Mesenchymal stem cell (in vitro differentiated cells and primary cell): Measurements from ENCODE around the gene ACOT9.
A peak's percentile ranks its signal among the peaks of the same experiment; 100 is the strongest.

Experiments
- DNase-seq: peaks from one replicate; pipeline ENCODE4 v3.0.0-alpha.2; 2013
- H2AFZ ChIP-seq: one replicate; pipeline ENCODE4 v1.6.1; 2013; ENCODE audit warnings: low read depth, mild to moderate bottlenecking, control low read depth, inconsistent platforms, low read length, moderate library complexity
- H2AK5ac ChIP-seq: 2 replicates; pipeline ENCODE4 v1.6.1; 2013; ENCODE audit warnings: low read length, moderate library complexity, mild to moderate bottlenecking, inconsistent platforms; ENCODE audit not compliant: severe bottlenecking
- H2BK120ac ChIP-seq: one replicate; pipeline ENCODE4 v1.6.1; 2013; ENCODE audit warnings: low read depth, mild to moderate bottlenecking, inconsistent platforms, low read length, moderate library complexity
- H2BK12ac ChIP-seq, 2 experiments: one replicate each; pipeline ENCODE4 v1.6.1; 2013; ENCODE audit warnings: inconsistent platforms in 2 of 2, low read length in 2 of 2, mild to moderate bottlenecking in 2 of 2, moderate library complexity in 2 of 2, control low read depth in 1 of 2
- H2BK15ac ChIP-seq: one replicate; pipeline ENCODE4 v1.6.1; 2013; ENCODE audit warnings: mild to moderate bottlenecking, low read depth, inconsistent platforms; ENCODE audit not compliant: poor library complexity, severe bottlenecking
- H2BK5ac ChIP-seq: 2 replicates; pipeline ENCODE4 v1.6.1; 2013; ENCODE audit warnings: low read depth, mild to moderate bottlenecking, low read length, control low read depth, inconsistent platforms; ENCODE audit not compliant: poor library complexity, severe bottlenecking
- H3K14ac ChIP-seq, 2 experiments: one replicate each; pipeline ENCODE4 v1.6.1; 2013; ENCODE audit warnings: inconsistent platforms in 2 of 2, low read length in 2 of 2, control low read depth in 1 of 2, mild to moderate bottlenecking in 1 of 2, moderate library complexity in 1 of 2
- H3K18ac ChIP-seq, 2 experiments: one replicate each; pipeline ENCODE4 v1.6.1; 2013; ENCODE audit warnings: inconsistent platforms in 2 of 2, low read length in 2 of 2, control low read depth in 1 of 2, low read depth in 1 of 2, mild to moderate bottlenecking in 1 of 2
- H3K23ac ChIP-seq, 2 experiments: one replicate each; pipeline ENCODE4 v1.6.1; 2013; ENCODE audit warnings: inconsistent platforms in 2 of 2, low read length in 2 of 2, mild to moderate bottlenecking in 2 of 2, moderate library complexity in 2 of 2, control low read depth in 1 of 2
- H3K27ac ChIP-seq: 2 replicates; pipeline ENCODE4 v1.5.1; 2013; ENCODE audit warnings: mild to moderate bottlenecking, moderate library complexity, low read length, control low read depth, inconsistent platforms; ENCODE audit not compliant: poor library complexity, severe bottlenecking
- H3K27me3 ChIP-seq, 2 experiments: 2 replicates each; pipeline versions ENCODE4 v1.6.1 to v1.7.0; 2013; ENCODE audit warnings: low read length in 2 of 2, mild to moderate bottlenecking in 2 of 2, moderate library complexity in 2 of 2, control low read depth in 1 of 2, inconsistent platforms in 1 of 2; ENCODE audit not compliant: control insufficient read depth in 1 of 2, insufficient read depth in 1 of 2
- H3K36me3 ChIP-seq, 2 experiments: 2 replicates each; pipeline versions ENCODE4 v1.6.1 to v1.7.0; 2013; ENCODE audit warnings: low read length in 2 of 2, control low read depth in 1 of 2, inconsistent platforms in 1 of 2, low read depth in 1 of 2, mild to moderate bottlenecking in 1 of 2; ENCODE audit not compliant: insufficient read depth in 2 of 2, control insufficient read depth in 1 of 2
- H3K4ac ChIP-seq, 2 experiments: one replicate each; pipeline ENCODE4 v1.6.1; 2013; ENCODE audit warnings: inconsistent platforms in 2 of 2, low read length in 2 of 2, mild to moderate bottlenecking in 2 of 2, moderate library complexity in 2 of 2, control low read depth in 1 of 2, low read depth in 1 of 2
- H3K4me1 ChIP-seq: 2 replicates; pipeline ENCODE4 v1.6.1; 2013; ENCODE audit warnings: low read depth, low read length, control low read depth; ENCODE audit not compliant: control insufficient read depth, insufficient read depth
- H3K4me2 ChIP-seq: 2 replicates; pipeline ENCODE4 v1.6.1; 2013; ENCODE audit warnings: low read length, mild to moderate bottlenecking, inconsistent platforms; ENCODE audit not compliant: poor library complexity, severe bottlenecking
- H3K4me3 ChIP-seq, 2 experiments: 2 replicates each; pipeline versions ENCODE4 v1.5.1 to v1.7.0; 2013; ENCODE audit warnings: low read length in 2 of 2, mild to moderate bottlenecking in 2 of 2, control low read depth in 1 of 2, low read depth in 1 of 2; ENCODE audit not compliant: insufficient read depth in 1 of 2
- H3K79me1 ChIP-seq: replicated peaks from 2 replicates; pipeline ENCODE4 v1.6.1; 2013; ENCODE audit warnings: mild to moderate bottlenecking, control low read depth, low read length, inconsistent platforms; ENCODE audit not compliant: poor library complexity, severe bottlenecking
- H3K9ac ChIP-seq: 2 replicates; pipeline ENCODE4 v1.7.0; 2013; ENCODE audit warnings: mild to moderate bottlenecking, low read length, moderate library complexity
- H3K9me3 ChIP-seq: 2 replicates; pipeline ENCODE4 v1.7.0; 2013; ENCODE audit warnings: mild to moderate bottlenecking, low read length; ENCODE audit not compliant: control insufficient read depth
- H4K8ac ChIP-seq: one replicate; pipeline ENCODE4 v1.6.1; 2013; ENCODE audit warnings: inconsistent platforms, mild to moderate bottlenecking, low read length, moderate library complexity
- H4K91ac ChIP-seq: one replicate; pipeline ENCODE4 v1.6.1; 2013; ENCODE audit warnings: mild to moderate bottlenecking, low read length, inconsistent platforms
- WGBS: methylation state at CpG from one replicate; pipeline ENCODE4 v1.1.7; 2013; ENCODE audit warnings: mixed read lengths; 5-methylcytosine and 5-hydroxymethylcytosine counted together

Gene ACOT9

DNA sequence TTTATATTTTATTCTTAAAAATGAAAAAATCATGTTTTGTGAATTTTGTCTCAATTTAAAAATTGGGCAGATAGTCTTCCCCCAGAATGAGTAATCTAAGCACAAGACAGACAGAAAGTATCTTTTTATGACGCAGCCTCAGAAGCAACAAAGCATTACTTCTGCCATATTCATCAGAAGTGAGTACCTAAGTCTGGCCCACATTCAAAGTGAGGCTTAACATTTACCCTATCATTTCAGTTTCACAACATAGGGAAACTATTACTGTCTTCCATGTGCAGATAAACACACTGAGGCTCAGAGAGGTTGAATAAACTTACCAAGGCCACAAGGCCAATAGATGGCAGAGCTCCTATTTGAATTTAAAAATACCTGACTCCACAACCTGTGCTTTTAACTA is 80.2 kb downstream of the ACOT9 start:
- DNase-seq = peak; percentile 17
- H4K8ac ChIP-seq = no peak overlapping the region
- H3K9me3 ChIP-seq = no peaks in the 10 kb centered on the region
- H3K4me3 ChIP-seq = no peak overlapping the region
- no peak overlapping the region for H3K14ac ChIP-seq
- no peak overlapping the region for H3K18ac ChIP-seq
- no peaks in the 10 kb centered on the region for H3K36me3 ChIP-seq
- H3K4ac ChIP-seq = no peak overlapping the region
- peak overlapping the region; percentile 60 for H3K9ac ChIP-seq
- no peak overlapping the region for H3K23ac ChIP-seq
- H3K27ac ChIP-seq = no peak overlapping the region
- H2AFZ ChIP-seq = no peak overlapping the region
- no peak overlapping the region for H2BK12ac ChIP-seq
- H3K79me1 ChIP-seq = no peaks in the 10 kb centered on the region
- H3K4me2 ChIP-seq = no peak overlapping the region
- no peak overlapping the region for H4K91ac ChIP-seq
- peaks cover 0 to 5% of the 10 kb centered on the region in 2 experiments for H3K27me3 ChIP-seq
- no peak overlapping the region for H2BK120ac ChIP-seq
- no peak overlapping the region for H2BK15ac ChIP-seq
- no peak overlapping the region for H2AK5ac ChIP-seq
- H2BK5ac ChIP-seq = no peak overlapping the region
- 100% methylated on average over 1 of the region's 1 CpG for WGBS
- peaks cover 2% of the 10 kb centered on the region for H3K4me1 ChIP-seq

GRCh38 chrX:23662187-23662586 is 80.9 kb downstream of the ACOT9 start:
- Histone ChIP-seq H3K14ac (no peak overlapping the region), H2BK12ac (no peak overlapping the region), H3K9ac (peak overlapping the region; percentile 60), H3K18ac (no peak overlapping the region), H3K4me2 (no peak overlapping the region), H3K27me3 (peaks cover 0 to 5% of the 10 kb centered on the region in 2 experiments), H3K27ac (no peak overlapping the region), H2BK15ac (no peak overlapping the region), H2BK120ac (no peak overlapping the region), H4K8ac (no peak overlapping the region), H3K9me3 (no peaks in the 10 kb centered on the region), H3K79me1 (no peaks in the 10 kb centered on the region), H2BK5ac (no peak overlapping the region), H2AFZ (no peak overlapping the region), H2AK5ac (no peak overlapping the region), H3K36me3 (no peaks in the 10 kb centered on the region), H3K4ac (no peak overlapping the region), H3K23ac (no peak overlapping the region), H4K91ac (no peak overlapping the region), H3K4me3 (no peak overlapping the region), H3K4me1 (peaks cover 2% of the 10 kb centered on the region)
- no peak for DNase-seq
- 87% methylated on average over 3 of the region's 3 CpGs for WGBS

GRCh38 chrX:23661671-23662070 is 81.4 kb downstream of the ACOT9 start:
- WGBS = no CpG with 5 or more reads among the region's 1 CpG
- Histone ChIP-seq H3K4me3 (no peak overlapping the region), H3K9ac (no peak overlapping the region), H2BK5ac (no peak overlapping the region), H2AK5ac (no peak overlapping the region), H3K27ac (no peak overlapping the region), H2BK12ac (no peak overlapping the region), H3K4ac (no peak overlapping the region), H3K79me1 (no peaks in the 10 kb centered on the region), H3K27me3 (peaks cover 0 to 5% of the 10 kb centered on the region in 2 experiments), H3K23ac (no peak overlapping the region), H4K8ac (no peak overlapping the region), H3K36me3 (no peaks in the 10 kb centered on the region), H2BK15ac (no peak overlapping the region), H3K9me3 (no peaks in the 10 kb centered on the region), H2AFZ (no peak overlapping the region), H3K4me1 (peaks cover 2% of the 10 kb centered on the region), H3K14ac (no peak overlapping the region), H4K91ac (no peak overlapping the region), H2BK120ac (no peak overlapping the region), H3K4me2 (no peak overlapping the region), H3K18ac (no peak overlapping the region)
- DNase-seq = no peak

DNA sequence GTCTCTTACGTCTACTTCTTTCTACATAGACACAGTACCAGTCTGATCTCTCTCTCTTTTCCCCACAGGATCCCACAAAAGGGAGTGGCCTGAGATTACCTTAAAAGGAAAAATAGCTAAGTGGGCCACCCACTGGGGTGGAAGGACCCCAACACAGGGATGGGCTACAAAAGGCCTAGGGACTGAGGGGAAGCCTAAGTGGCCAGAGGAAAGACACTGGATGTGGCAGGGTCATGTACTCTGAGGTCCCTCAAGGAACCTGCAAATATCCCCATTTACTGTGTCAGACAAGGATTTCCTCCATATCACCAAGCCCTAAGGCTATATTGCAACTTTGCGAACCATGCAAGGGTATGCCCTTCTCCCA is 82.3 kb downstream of the ACOT9 start:
- Histone ChIP-seq H3K4me2 (no peak overlapping the region), H4K91ac (no peak overlapping the region), H2BK120ac (no peak overlapping the region), H2BK5ac (no peak overlapping the region), H3K9me3 (no peaks in the 10 kb centered on the region), H2BK12ac (no peak overlapping the region), H3K27me3 (peaks cover 0 to 5% of the 10 kb centered on the region in 2 experiments), H3K4me1 (no peaks in the 10 kb centered on the region), H2BK15ac (no peak overlapping the region), H3K4me3 (no peak overlapping the region), H3K23ac (no peak overlapping the region), H3K14ac (no peak overlapping the region), H2AK5ac (no peak overlapping the region), H3K4ac (no peak overlapping the region), H3K9ac (no peak overlapping the region), H3K36me3 (no peaks in the 10 kb centered on the region), H3K27ac (no peak overlapping the region), H3K79me1 (no peaks in the 10 kb centered on the region), H2AFZ (no peak overlapping the region), H4K8ac (no peak overlapping the region), H3K18ac (no peak overlapping the region)
- no peak for DNase-seq
- WGBS = 100% methylated on average over 1 of the region's 2 CpGs
